Thymus (tissue), 11 donors: ENCODE measurements around the gene DHX34. TPM values are rescaled to one million over a fixed set of nuclear protein-coding genes. Genes with fewer than 3 reads are reported as not detected.
"Not testable (repeated sequence)": the region's sequence is repeated elsewhere in the genome, so short reads cannot be mapped to it uniquely, and the experiment has no call there.

Source experiments
- DNase-seq, 9 donors: peaks; one replicate each; pipeline ENCODE4 v3.0.0-alpha.2; 2013; ENCODE audit warnings: low spot score in 9 of 9, low read depth in 6 of 9, missing footprints in 1 of 9
- H3K27ac ChIP-seq, 2 donors: one replicate each; pipeline ENCODE4 v1.5.1; 2013; ENCODE audit warnings: control low read depth in 1 of 2, low read depth in 1 of 2, low read length in 1 of 2, mild to moderate bottlenecking in 1 of 2, moderate library complexity in 1 of 2
- H3K27me3 ChIP-seq, 2 donors: one replicate each; pipeline ENCODE4 v1.5.1; 2013; ENCODE audit warnings: low read length in 1 of 2; ENCODE audit not compliant: control insufficient read depth in 2 of 2, insufficient read depth in 1 of 2
- H3K36me3 ChIP-seq, 2 donors: one replicate each; pipeline ENCODE4 v1.5.1; 2013; ENCODE audit warnings: low read length in 1 of 2, mild to moderate bottlenecking in 1 of 2, moderate library complexity in 1 of 2; ENCODE audit not compliant: control insufficient read depth in 2 of 2, insufficient read depth in 2 of 2
- H3K4me1 ChIP-seq, 2 donors: one replicate each; pipeline ENCODE4 v1.5.1; 2013; ENCODE audit warnings: low read length in 2 of 2; ENCODE audit not compliant: control insufficient read depth in 2 of 2, insufficient read depth in 2 of 2
- H3K4me3 ChIP-seq, 2 donors: one replicate each; pipeline ENCODE4 v1.5.1; 2013; ENCODE audit warnings: low read length in 2 of 2, control low read depth in 1 of 2, mild to moderate bottlenecking in 1 of 2
- H3K9me3 ChIP-seq, 2 donors: one replicate each; pipeline ENCODE4 v1.5.1; 2013; ENCODE audit warnings: low read length in 1 of 2, mild to moderate bottlenecking in 1 of 2; ENCODE audit not compliant: control insufficient read depth in 2 of 2, insufficient read depth in 1 of 2
- WGBS: extraction: QIAGEN DNeasy Blood & Tissue Kit; methylation state at CpG from one replicate; pipeline ENCODE4 v1.1.7; 2013; 5-methylcytosine and 5-hydroxymethylcytosine counted together
- polyA plus RNA-seq: library from polyadenylated mRNA; stranded (reverse); fragments of 200-250 nt; gene quantifications from one replicate; pipeline ENCODE4 v1.2.3, GENCODE V29; 2013
- total RNA-seq: library from RNA; stranded (reverse); fragments of 120-200 nt; gene quantifications from one replicate; pipeline ENCODE4 v1.2.4, GENCODE V29; 2013
- donor health status: healthy.

DHX34 gene
- total and polyA plus RNA-seq, 2 donors = 5.2 to 16.0 TPM

- no peaks in the 10 kb centered on the region for H3K4me1 ChIP-seq
- DNase-seq = no peak
- WGBS = 95% methylated on average over 6 of the region's 6 CpGs
These were observed 7.8 kb downstream of the DHX34 start for GRCh38 chr19:47356900-47357299.

GRCh38 chr19:47357788-47358680 is 8.9 kb downstream of the DHX34 start:
- WGBS = 96% methylated on average over 28 of the region's 28 CpGs
- H3K9me3 ChIP-seq = no peaks in the 10 kb centered on the region
- no peak overlapping the region for H3K4me3 ChIP-seq
- H3K27me3 ChIP-seq = no peaks in the 10 kb centered on the region
- H3K36me3 ChIP-seq = peaks cover 60 to 76% of the 10 kb centered on the region in 2 donors
- no peaks in the 10 kb centered on the region for H3K4me1 ChIP-seq
- H3K27ac ChIP-seq = no peak overlapping the region
- no peak for DNase-seq

More at GRCh38 chr19:47356900-47357299, 7.8 kb downstream of the DHX34 start:
- no peak overlapping the region for H3K4me3 ChIP-seq
- peaks cover 59 to 68% of the 10 kb centered on the region in 2 donors for H3K36me3 ChIP-seq
- H3K9me3 ChIP-seq = no peaks in the 10 kb centered on the region
- H3K27ac ChIP-seq = no peak overlapping the region
- no peaks in the 10 kb centered on the region for H3K27me3 ChIP-seq

- no peaks in the 10 kb centered on the region for H3K9me3 ChIP-seq
- no peaks in the 10 kb centered on the region for H3K27me3 ChIP-seq
- H3K36me3 ChIP-seq = peaks cover 60 to 77% of the 10 kb centered on the region in 2 donors
- no peak overlapping the region for H3K4me3 ChIP-seq
- no peaks in the 10 kb centered on the region for H3K4me1 ChIP-seq
- no peak overlapping the region for H3K27ac ChIP-seq
- whole genome bisulfite sequencing = 98% methylated on average over 6 of the region's 6 CpGs
- DNase-seq = no peak
These were observed 9.8 kb downstream of the DHX34 start for GRCh38 chr19:47358936-47359335.

- Histone ChIP-seq H3K9me3 (no peaks in the 10 kb centered on the region), H3K27me3 (no peaks in the 10 kb centered on the region), H3K27ac (no peak overlapping the region), H3K4me3 (no peak overlapping the region), H3K36me3 (peaks cover 61 to 74% of the 10 kb centered on the region in 2 donors), H3K4me1 (no peaks in the 10 kb centered on the region)
- 98% methylated on average over 21 of the region's 21 CpGs for WGBS
- DNase-seq = no peak
These were observed 13.2 kb downstream of the DHX34 start for GRCh38 chr19:47362321-47362720.

GRCh38 chr19:47363758-47364531 is 14.8 kb downstream of the DHX34 start:
- Histone ChIP-seq H3K4me3 (no peak overlapping the region), H3K27ac (no peak overlapping the region), H3K27me3 (no peaks in the 10 kb centered on the region), H3K36me3 (peaks cover 48 to 61% of the 10 kb centered on the region in 2 donors), H3K4me1 (no peaks in the 10 kb centered on the region), H3K9me3 (no peaks in the 10 kb centered on the region)
- WGBS = 96% methylated on average over 13 of the region's 13 CpGs
- no peak for DNase-seq

- H3K27me3 ChIP-seq, H3K4me3 ChIP-seq, DNase-seq, H3K4me1 ChIP-seq, H3K9me3 ChIP-seq, H3K27ac ChIP-seq: not testable (repeated sequence)
- peaks cover 46 to 60% of the 10 kb centered on the region in 2 donors for H3K36me3 ChIP-seq
- 98% methylated on average over 10 of the region's 10 CpGs for WGBS
These were observed 16.3 kb downstream of the DHX34 start for GRCh38 chr19:47365455-47365854.

- WGBS = 90% methylated on average over 10 of the region's 10 CpGs
- Histone ChIP-seq H3K36me3 (peaks cover 45 to 60% of the 10 kb centered on the region in 2 donors), H3K27me3 (no peaks in the 10 kb centered on the region), H3K9me3 (no peaks in the 10 kb centered on the region), H3K4me3 (no peak overlapping the region), H3K4me1 (no peaks in the 10 kb centered on the region), H3K27ac (no peak overlapping the region)
- no peak for DNase-seq
These were observed 21.0 kb downstream of the DHX34 start for GRCh38 chr19:47370045-47370611.

GRCh38 chr19:47371261-47371660 is 22.1 kb downstream of the DHX34 start:
- H3K27ac ChIP-seq = no peak overlapping the region
- H3K4me1 ChIP-seq = no peaks in the 10 kb centered on the region
- WGBS = 98% methylated on average over 9 of the region's 9 CpGs
- no peaks in the 10 kb centered on the region for H3K27me3 ChIP-seq
- H3K9me3 ChIP-seq = peaks cover 0 to 2% of the 10 kb centered on the region in 2 donors
- DNase-seq = no peak
- peaks cover 52 to 68% of the 10 kb centered on the region in 2 donors for H3K36me3 ChIP-seq
- H3K4me3 ChIP-seq = no peak overlapping the region

- Histone ChIP-seq H3K9me3 (peaks cover 0 to 2% of the 10 kb centered on the region in 2 donors), H3K4me3 (no peak overlapping the region), H3K4me1 (no peaks in the 10 kb centered on the region), H3K36me3 (peaks cover 61 to 78% of the 10 kb centered on the region in 2 donors), H3K27ac (no peak overlapping the region), H3K27me3 (no peaks in the 10 kb centered on the region)
- no peak for DNase-seq
- 97% methylated on average over 22 of the region's 22 CpGs for WGBS
These were observed 23.5 kb downstream of the DHX34 start for GRCh38 chr19:47372603-47373002.
